HepG2 (cell line): ENCODE measurements around the gene ZFP90. TPM values are rescaled to one million over a fixed set of nuclear protein-coding genes. Genes with fewer than 3 reads are reported as not detected.

Experiments
- CBFB ChIP-seq: sonication (generic); formaldehyde crosslinking; IDR thresholded peaks from 2 replicates; pipeline ENCODE4 v1.4.0; 2020; ENCODE audit warnings: missing genetic modification reagents
- CCDC6 ChIP-seq: sonication (generic); formaldehyde crosslinking; IDR thresholded peaks from 2 replicates; pipeline ENCODE4 v1.8.1; 2022; ENCODE audit warnings: mild to moderate bottlenecking, missing genetic modification reagents, moderate library complexity
- ETV6 ChIP-seq: sonication (generic); formaldehyde crosslinking; conservative IDR thresholded peaks from 2 replicates; pipeline ENCODE4 v1.4.0; 2020; ENCODE audit warnings: missing genetic modification reagents
- IKZF5 ChIP-seq: IDR thresholded peaks from 2 replicates; pipeline ENCODE4 v1.6.1; 2018; ENCODE audit warnings: missing genetic modification reagents, mild to moderate bottlenecking, missing compliant biosample characterization
- NR2F2 ChIP-seq: IDR thresholded peaks from 2 replicates; pipeline ENCODE4 v1.6.1; 2012; ENCODE audit warnings: low read depth, inconsistent platforms, borderline replicate concordance
- PHF21A ChIP-seq: sonication (generic); formaldehyde crosslinking; IDR thresholded peaks from 2 replicates; pipeline ENCODE4 v1.5.0; 2020; ENCODE audit warnings: mild to moderate bottlenecking, missing genetic modification reagents
- SIX1 ChIP-seq: sonication (generic); formaldehyde crosslinking; IDR thresholded peaks from 2 replicates; pipeline ENCODE4 v1.4.0; 2020; ENCODE audit warnings: missing genetic modification reagents, borderline replicate concordance
- STAG1 ChIP-seq: sonication (generic); formaldehyde crosslinking; IDR thresholded peaks from 2 replicates; pipeline ENCODE4 v1.4.0; 2020; ENCODE audit warnings: missing genetic modification reagents
- TCF7L2 ChIP-seq: IDR thresholded peaks from 2 replicates; pipeline ENCODE4 v1.6.1; 2011; ENCODE audit warnings: mild to moderate bottlenecking, low read depth, low read length, moderate library complexity
- ZBTB20 ChIP-seq: sonication (generic); formaldehyde crosslinking; IDR thresholded peaks from 2 replicates; pipeline ENCODE4 v1.8.1; 2023; ENCODE audit warnings: missing genetic modification reagents, low read depth, mild to moderate bottlenecking, borderline replicate concordance
- ZBTB34 ChIP-seq: sonication (generic); formaldehyde crosslinking; IDR thresholded peaks from 2 replicates; pipeline ENCODE4 v1.8.0; 2022; ENCODE audit warnings: mild to moderate bottlenecking, missing genetic modification reagents
- ZBTB37 ChIP-seq: sonication (generic); formaldehyde crosslinking; IDR thresholded peaks from 2 replicates; pipeline ENCODE4 v1.4.0; 2020; ENCODE audit warnings: mild to moderate bottlenecking, missing genetic modification reagents
- ZBTB4 ChIP-seq: sonication (generic); formaldehyde crosslinking; IDR thresholded peaks from 2 replicates; pipeline ENCODE4 v1.4.0; 2020; ENCODE audit warnings: missing genetic modification reagents, mild to moderate bottlenecking, borderline replicate concordance
- ZIK1 ChIP-seq: sonication (generic); formaldehyde crosslinking; IDR thresholded peaks from 2 replicates; pipeline ENCODE4 v1.5.0; 2020; ENCODE audit warnings: mild to moderate bottlenecking, low read depth, missing genetic modification reagents, borderline replicate concordance
- ZNF10 ChIP-seq: sonication (generic); formaldehyde crosslinking; IDR thresholded peaks from 2 replicates; pipeline ENCODE4 v1.4.0; 2020; ENCODE audit warnings: mild to moderate bottlenecking, low read depth, missing genetic modification reagents, borderline replicate concordance
- ZNF556 ChIP-seq: sonication (generic); formaldehyde crosslinking; IDR thresholded peaks from 2 replicates; pipeline ENCODE4 v1.4.0; 2020; ENCODE audit warnings: mild to moderate bottlenecking, missing genetic modification reagents, borderline replicate concordance
- ZNF614 ChIP-seq: IDR thresholded peaks from 2 replicates; pipeline ENCODE4 v1.6.1; 2018; ENCODE audit warnings: missing biosample characterization, missing genetic modification reagents, inconsistent platforms, borderline replicate concordance
- ZNF644 ChIP-seq: IDR thresholded peaks from 2 replicates; pipeline ENCODE4 v1.6.1; 2016; ENCODE audit warnings: low read depth
- ZNF674 ChIP-seq: sonication (generic); formaldehyde crosslinking; IDR thresholded peaks from 2 replicates; pipeline ENCODE4 v1.5.0; 2020; ENCODE audit warnings: low read depth, mild to moderate bottlenecking, missing genetic modification reagents
- polyA plus RNA-seq, 8 experiments: library from polyadenylated mRNA; depleted of rRNA in 3 of 8; stranded (reverse) in 7 of 8; unstranded in 1 of 8; fragments of >200 nt; fragmentation: Illumina TruSeq in 4 of 8; extraction: Trizol in 4 of 8; gene quantifications; 2 replicates each; pipeline versions ENCODE4 v1.2.1 to v1.2.3, GENCODE V29; 2011 to 2016; ENCODE audit warnings: low read depth in 4 of 8, missing spikeins in 1 of 8, mixed read lengths in 1 of 8; ENCODE audit not compliant: insufficient read depth in 1 of 8
- total RNA-seq, 5 experiments: library from RNA; depleted of rRNA; stranded (reverse); fragments of >200 nt; fragmentation: Illumina TruSeq; extraction: Trizol; gene quantifications; 2 replicates each; pipeline ENCODE4 v1.2.3, GENCODE V29; 2016; ENCODE audit warnings: low read depth in 1 of 5

ZFP90 gene
- total and polyA plus RNA-seq, 2 of the 13 experiments (the other 11 are each of a cell fraction or from before 2014, with no cell fraction given), result 17.6 to 18.9 TPM

- TF ChIP-seq SIX1 (no peak), ZBTB37 (CRISPR knock-in tag) (no peak), PHF21A (CRISPR knock-in tag) (no peak), ZIK1 (no peak), NR2F2 (no peak), STAG1 (peak; percentile 98), ETV6 (peak; percentile 80), CBFB (CRISPR knock-in tag) (0 out of 2 replicates have a peak, but pooled peaks have one; percentile 42), TCF7L2 (no peak), ZNF644 (CRISPR knock-in tag) (no peak), IKZF5 (CRISPR knock-in tag) (no peak), ZBTB34 (CRISPR knock-in tag) (peak; percentile 77; the same call in 1 of the 2 replicates), ZNF10 (no peak), ZNF674 (CRISPR knock-in tag) (no peak), ZNF556 (CRISPR knock-in tag) (peak; percentile 88), CCDC6 (CRISPR knock-in tag) (no peak), ZBTB20 (CRISPR knock-in tag) (peak; percentile 30; the same call in 1 of the 2 replicates), ZNF614 (CRISPR knock-in tag) (0 out of 2 replicates have a peak, but pooled peaks have one; percentile 35), ZBTB4 (CRISPR knock-in tag) (peak; percentile 55; the same call in 1 of the 2 replicates)
These were observed 51.3 kb downstream of the ZFP90 start (continued) for GRCh38 chr16:68590201-68590994.
